Measurements from ENCODE around the gene GTSE1.

GTSE1 gene

GRCh38 chr22:46354176-46354992, 57.7 kb downstream of the GTSE1 start:
- DNase-seq, result no peak

- no peak for DNase-seq
These were observed 58.3 kb downstream of the GTSE1 start for GRCh38 chr22:46354993-46355305.

GRCh38 chr22:46355369-46355995, 58.8 kb downstream of the GTSE1 start:
- DNase-seq, result no peak

- DNase-seq, result no peak
These were observed 59.4 kb downstream of the GTSE1 start for GRCh38 chr22:46355996-46356471.

GRCh38 chr22:46356496-46357480, 60.1 kb downstream of the GTSE1 start:
- no peak for DNase-seq

GRCh38 chr22:46357711-46358520, 61.2 kb downstream of the GTSE1 start:
- no peak for DNase-seq

GRCh38 chr22:46358766-46359165, 62.1 kb downstream of the GTSE1 start:
- DNase-seq, result no peak

- no peak for DNase-seq
These were observed 62.7 kb downstream of the GTSE1 start for GRCh38 chr22:46359362-46359761.

- no peak for DNase-seq
These were observed 63.4 kb downstream of the GTSE1 start for GRCh38 chr22:46360097-46360496.

- no peak for DNase-seq
These were observed 64.2 kb downstream of the GTSE1 start for GRCh38 chr22:46360891-46361290.

- no peak for DNase-seq
These were observed 65.1 kb downstream of the GTSE1 start for GRCh38 chr22:46361826-46362202.

GRCh38 chr22:46362203-46362933, 65.7 kb downstream of the GTSE1 start:
- DNase-seq, result no peak

- no peak for DNase-seq
These were observed 66.4 kb downstream of the GTSE1 start for GRCh38 chr22:46362934-46363515.

GRCh38 chr22:46363611-46364321, 67.1 kb downstream of the GTSE1 start:
- no peak for DNase-seq

GRCh38 chr22:46364341-46365165, 67.9 kb downstream of the GTSE1 start:
- no peak for DNase-seq

- DNase-seq, result no peak
These were observed 68.5 kb downstream of the GTSE1 start for GRCh38 chr22:46365166-46365624.

- no peak for DNase-seq
These were observed 69.7 kb downstream of the GTSE1 start for GRCh38 chr22:46366327-46366731.

GRCh38 chr22:46366801-46367706, 70.4 kb downstream of the GTSE1 start:
- DNase-seq, result no peak
